Thoracic aorta (tissue), 2 donors: ENCODE data around the gene CHSY1. TPM values are rescaled to one million over a fixed set of nuclear protein-coding genes. Genes with fewer than 3 reads are reported as not detected.

Experiments
- ATAC-seq: fragments of 150-250 bp; one replicate; pipeline ENCODE4 v1.8.0; 2017; ENCODE audit warnings: low read depth; ENCODE audit not compliant: insufficient number of reproducible peaks, low FRiP score
- DNase-seq: peaks from one replicate; pipeline ENCODE4 v3.0.0-alpha.2; 2020; ENCODE audit warnings: low spot score
- H3K27ac ChIP-seq, 2 donors: fragments of 200-600 bp; sonication (generic); 1 replicate in 1 of 2; 2 replicates in 1 of 2; pipeline ENCODE4 v1.5.1; 2016; ENCODE audit warnings: mild to moderate bottlenecking in 2 of 2, moderate library complexity in 2 of 2
- H3K27me3 ChIP-seq: fragments of 200-600 bp; sonication (generic); replicated peaks from 2 replicates; pipeline ENCODE4 v1.6.0; 2016; ENCODE audit warnings: mild to moderate bottlenecking; ENCODE audit not compliant: insufficient read depth
- H3K36me3 ChIP-seq: fragments of 200-600 bp; sonication (generic); one replicate; pipeline ENCODE4 v1.5.1; 2016
- H3K4me1 ChIP-seq, 2 donors: fragments of 200-600 bp; sonication (generic); 1 replicate in 1 of 2; 2 replicates in 1 of 2; pipeline versions ENCODE4 v1.5.1 to v1.6.0; 2016; ENCODE audit warnings: low read depth in 2 of 2, mild to moderate bottlenecking in 1 of 2; ENCODE audit not compliant: control insufficient read depth in 1 of 2
- H3K4me3 ChIP-seq: fragments of 200-600 bp; sonication (generic); 2 replicates; pipeline ENCODE4 v1.5.1; 2016; ENCODE audit warnings: mild to moderate bottlenecking
- H3K9me3 ChIP-seq: fragments of 200-600 bp; sonication (generic); 2 replicates; pipeline ENCODE4 v1.5.1; 2016
- total RNA-seq, 2 donors: library from RNA; depleted of rRNA; stranded (reverse); fragments of >200 nt; gene quantifications; one replicate each; pipeline versions ENCODE4 v1.1.0 to v1.2.3, GENCODE V29; 2016
- TF ChIP-seq, protein P1 (sequence below): fragments of 200-600 bp; sonication (generic); IDR thresholded peaks from one replicate; pipeline ENCODE4 v1.5.1; 2019; ENCODE audit warnings: antibody characterized with exemption

The CHSY1 gene
- total RNA-seq, 2 donors from 2014 or later: 35.7 to 153 TPM

DNA sequence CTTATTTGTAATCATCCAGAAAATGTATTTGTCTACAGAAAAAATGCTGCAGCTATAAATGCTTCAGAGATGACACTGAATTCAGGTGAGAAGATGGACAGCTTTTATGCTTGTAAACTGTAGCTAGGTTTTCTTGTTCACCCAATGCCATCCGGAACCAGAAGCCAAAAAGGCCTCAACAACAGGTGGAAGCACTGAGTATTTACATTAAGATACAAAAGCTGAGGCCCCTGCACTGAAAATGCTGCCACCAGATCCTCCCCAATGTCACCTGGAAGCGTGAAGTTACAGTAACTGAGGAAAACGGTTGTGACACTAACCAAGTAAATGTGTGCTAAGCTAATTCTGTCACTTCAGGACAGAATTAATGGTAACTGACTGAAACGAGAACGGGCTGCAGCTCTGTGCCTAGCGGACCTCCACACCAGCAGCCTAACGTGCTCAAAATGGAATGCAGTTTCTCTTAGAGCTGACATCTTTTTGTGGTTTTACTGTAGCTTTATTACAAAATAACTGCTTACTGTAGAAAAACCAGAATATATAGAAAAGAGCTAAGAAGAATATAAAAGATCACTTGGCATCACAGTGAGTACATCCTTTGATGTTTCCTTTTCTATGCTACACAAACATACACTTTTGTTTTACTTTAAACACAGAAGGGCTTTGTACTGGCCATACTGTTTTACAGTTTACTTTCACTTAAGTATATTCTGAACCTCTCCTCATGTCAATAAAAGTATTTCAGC is 7.6 kb downstream of the CHSY1 start:
- no peaks in the 10 kb centered on the region for H3K36me3 ChIP-seq

DNA sequence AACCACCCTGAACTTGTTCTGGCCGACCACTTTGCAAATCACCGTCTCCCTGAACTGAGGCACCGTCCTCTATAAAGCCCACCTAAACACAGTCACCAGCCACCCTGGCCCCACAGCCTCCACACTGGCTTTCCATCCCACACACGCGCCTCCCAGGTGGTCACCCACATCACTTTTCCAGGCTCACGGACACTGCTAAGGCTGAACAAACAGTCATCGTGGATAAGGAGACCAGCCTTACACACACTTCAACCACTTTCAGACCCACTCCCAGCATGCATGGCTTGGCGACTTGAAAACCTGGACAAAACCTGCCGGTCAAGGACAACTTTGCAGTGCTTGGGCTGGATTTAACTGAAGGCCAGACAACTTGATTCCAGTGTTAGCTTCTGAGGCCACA is 8.4 kb downstream of the CHSY1 start:
- TF ChIP-seq, protein P1, sequence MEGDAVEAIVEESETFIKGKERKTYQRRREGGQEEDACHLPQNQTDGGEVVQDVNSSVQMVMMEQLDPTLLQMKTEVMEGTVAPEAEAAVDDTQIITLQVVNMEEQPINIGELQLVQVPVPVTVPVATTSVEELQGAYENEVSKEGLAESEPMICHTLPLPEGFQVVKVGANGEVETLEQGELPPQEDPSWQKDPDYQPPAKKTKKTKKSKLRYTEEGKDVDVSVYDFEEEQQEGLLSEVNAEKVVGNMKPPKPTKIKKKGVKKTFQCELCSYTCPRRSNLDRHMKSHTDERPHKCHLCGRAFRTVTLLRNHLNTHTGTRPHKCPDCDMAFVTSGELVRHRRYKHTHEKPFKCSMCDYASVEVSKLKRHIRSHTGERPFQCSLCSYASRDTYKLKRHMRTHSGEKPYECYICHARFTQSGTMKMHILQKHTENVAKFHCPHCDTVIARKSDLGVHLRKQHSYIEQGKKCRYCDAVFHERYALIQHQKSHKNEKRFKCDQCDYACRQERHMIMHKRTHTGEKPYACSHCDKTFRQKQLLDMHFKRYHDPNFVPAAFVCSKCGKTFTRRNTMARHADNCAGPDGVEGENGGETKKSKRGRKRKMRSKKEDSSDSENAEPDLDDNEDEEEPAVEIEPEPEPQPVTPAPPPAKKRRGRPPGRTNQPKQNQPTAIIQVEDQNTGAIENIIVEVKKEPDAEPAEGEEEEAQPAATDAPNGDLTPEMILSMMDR: no peak
- DNase-seq (no peak), ATAC-seq (no peak)
- Histone ChIP-seq H3K4me3 (no peak overlapping the region), H3K4me1 (peaks cover 52 to 98% of the 10 kb centered on the region in 2 donors), H3K36me3 (no peaks in the 10 kb centered on the region), H3K9me3 (no peaks in the 10 kb centered on the region), H3K27ac (no peak overlapping the region), H3K27me3 (no peaks in the 10 kb centered on the region)

More for the DNA sequence above, 7.6 kb downstream of the CHSY1 start:
- TF ChIP-seq, protein P1: no peak
- Histone ChIP-seq H3K9me3 (no peaks in the 10 kb centered on the region), H3K27me3 (no peaks in the 10 kb centered on the region), H3K4me1 (peaks cover 58 to 99% of the 10 kb centered on the region in 2 donors), H3K27ac (no peak overlapping the region), H3K4me3 (no peak overlapping the region)
- no peak for ATAC-seq
- DNase-seq: no peak

DNA sequence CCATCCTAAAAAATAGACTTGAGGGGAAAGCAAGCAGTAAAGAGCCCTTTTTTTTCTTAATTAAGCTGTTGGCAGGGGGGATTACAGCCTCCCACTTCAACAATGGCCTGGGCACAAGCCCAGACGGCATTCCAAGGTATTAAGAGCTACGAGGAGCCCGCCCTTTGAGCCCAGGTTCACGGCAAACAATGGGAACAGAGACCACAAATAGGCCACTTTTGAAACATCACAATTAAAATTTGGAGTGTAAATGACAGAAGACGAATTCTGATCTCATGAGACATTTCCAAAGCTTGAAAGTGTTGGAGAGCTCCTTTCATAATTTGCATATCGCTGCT is 8.9 kb downstream of the CHSY1 start:
- Histone ChIP-seq H3K4me3 (no peak overlapping the region), H3K4me1 (peaks cover 51 to 93% of the 10 kb centered on the region in 2 donors), H3K27me3 (no peaks in the 10 kb centered on the region), H3K27ac (peak overlapping the region in 1 of 2 donors; percentile 10), H3K9me3 (no peaks in the 10 kb centered on the region), H3K36me3 (no peaks in the 10 kb centered on the region)
- no peak for DNase-seq
- TF ChIP-seq, protein P1: no peak
- no peak for ATAC-seq

DNA sequence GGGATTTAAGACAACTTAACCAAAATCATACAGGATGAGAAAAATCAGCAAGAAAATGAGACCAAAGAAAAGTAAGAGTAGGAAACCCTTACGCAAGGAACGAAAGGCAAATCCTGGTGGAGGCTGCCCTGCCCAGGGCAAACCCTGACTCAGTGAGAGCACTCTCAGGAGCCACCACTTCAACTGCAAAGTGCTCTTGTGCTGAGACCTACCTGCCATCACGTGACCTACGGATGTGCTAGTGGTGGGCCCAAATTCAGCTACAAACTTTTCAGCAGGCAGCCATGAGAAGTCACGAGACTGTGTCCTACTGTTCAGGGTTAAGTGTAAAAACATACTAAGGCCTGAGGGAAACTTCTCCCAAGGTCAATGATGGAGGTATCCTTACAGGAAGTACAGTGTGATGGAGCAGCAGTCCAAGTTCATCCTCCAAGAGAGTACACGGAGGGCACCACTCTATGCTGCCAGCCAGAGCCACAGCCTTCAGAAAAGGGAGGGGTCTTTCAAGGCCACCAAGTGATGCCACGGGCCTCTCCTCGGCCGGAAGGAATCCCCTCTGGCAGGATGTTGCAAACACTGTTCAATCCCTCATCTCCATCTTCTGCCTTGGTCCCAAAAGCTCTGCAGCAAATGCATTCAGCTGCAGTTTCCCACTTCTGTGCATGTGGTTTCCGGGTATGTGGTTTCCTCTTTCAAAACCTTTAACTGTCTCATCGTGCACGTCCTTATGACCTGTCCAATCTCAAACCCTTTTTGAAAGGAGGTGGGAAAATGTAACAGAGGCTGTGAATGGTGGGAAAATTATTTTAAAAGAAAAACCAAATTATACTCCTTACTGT is 9.5 kb downstream of the CHSY1 start:
- Histone ChIP-seq H3K4me1 (peaks cover 50 to 87% of the 10 kb centered on the region in 2 donors), H3K9me3 (no peaks in the 10 kb centered on the region), H3K36me3 (no peaks in the 10 kb centered on the region), H3K27me3 (no peaks in the 10 kb centered on the region), H3K27ac (peak overlapping the region in 1 of 2 donors; percentile 10), H3K4me3 (peak overlapping the region; percentile 3)
- DNase-seq (no peak), ATAC-seq (no peak)
- TF ChIP-seq, protein P1: no peak

DNA sequence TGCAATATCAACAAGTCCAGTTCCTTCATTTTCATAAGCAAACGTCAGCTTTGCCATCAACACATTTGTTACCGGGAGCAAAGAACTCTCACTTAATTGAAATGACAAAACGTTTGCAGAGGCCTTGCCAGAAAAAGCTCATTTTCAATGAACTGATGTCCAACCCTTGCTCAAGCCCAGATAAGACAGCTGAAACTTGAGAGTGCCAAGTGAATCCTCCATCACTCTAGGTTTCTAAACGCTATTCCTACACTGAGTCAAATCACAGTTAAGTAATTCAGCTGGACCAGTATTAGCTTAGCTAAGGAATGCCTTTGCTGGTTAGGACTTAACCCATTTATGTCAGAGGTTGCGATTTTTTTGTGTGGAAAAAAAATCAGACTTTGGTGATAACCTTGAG is 11.5 kb downstream of the CHSY1 start:
- Histone ChIP-seq H3K27me3 (no peaks in the 10 kb centered on the region), H3K4me1 (peaks cover 29 to 71% of the 10 kb centered on the region in 2 donors), H3K4me3 (no peak overlapping the region), H3K27ac (no peak overlapping the region), H3K36me3 (no peaks in the 10 kb centered on the region), H3K9me3 (no peaks in the 10 kb centered on the region)
- TF ChIP-seq, protein P1: no peak
- ATAC-seq (no peak), DNase-seq (no peak)
